Suprapubic skin (tissue), 4 donors: ENCODE data around the gene IGSF9. TPM values are rescaled to one million over a fixed set of nuclear protein-coding genes. Genes with fewer than 3 reads are reported as not detected.

Source experiments
- DNase-seq, 2 donors: peaks; one replicate each; pipeline ENCODE4 v3.0.0-alpha.2; 2019; ENCODE audit warnings: low spot score in 2 of 2
- H3K27ac ChIP-seq: fragments of 200-600 bp; sonication (generic); one replicate; pipeline ENCODE4 v1.5.1; 2019
- H3K27me3 ChIP-seq: fragments of 200-600 bp; sonication (generic); one replicate; pipeline ENCODE4 v1.5.1; 2019
- H3K36me3 ChIP-seq: fragments of 200-600 bp; sonication (generic); one replicate; pipeline ENCODE4 v1.5.1; 2019
- H3K4me1 ChIP-seq: fragments of 200-600 bp; sonication (generic); one replicate; pipeline ENCODE4 v1.5.1; 2019
- H3K4me3 ChIP-seq: fragments of 200-600 bp; sonication (generic); one replicate; pipeline ENCODE4 v1.5.1; 2019; ENCODE audit warnings: mild to moderate bottlenecking
- H3K9me3 ChIP-seq: fragments of 200-600 bp; sonication (generic); one replicate; pipeline ENCODE4 v1.5.1; 2019
- CTCF ChIP-seq, 2 donors: fragments of 200-600 bp in 1 of 2; fragments of 450-650 bp in 1 of 2; sonication (generic) in 1 of 2; IDR thresholded peaks; one replicate each; pipeline ENCODE4 v1.5.1; 2016 to 2019; ENCODE audit warnings: antibody characterized with exemption in 2 of 2, mild to moderate bottlenecking in 1 of 2, moderate library complexity in 1 of 2
- EP300 ChIP-seq: sonication (generic); formaldehyde crosslinking; IDR thresholded peaks from one replicate; pipeline ENCODE4 v1.6.1; 2017; ENCODE audit warnings: antibody characterized with exemption
- POLR2A ChIP-seq, 2 donors: fragments of 450-650 bp; IDR thresholded peaks; one replicate each; pipeline ENCODE4 v1.6.1; 2017; ENCODE audit warnings: antibody characterized with exemption in 2 of 2, mild to moderate bottlenecking in 2 of 2, moderate library complexity in 2 of 2
- POLR2AphosphoS5 ChIP-seq, 3 donors: sonication (generic); formaldehyde crosslinking; IDR thresholded peaks; one replicate each; pipeline ENCODE4 v1.6.1; 2017; ENCODE audit warnings: antibody characterized with exemption in 3 of 3
- WGBS: methylation state at CpG from one replicate; pipeline ENCODE4 v1.1.5; 2018; 5-methylcytosine and 5-hydroxymethylcytosine counted together
- total RNA-seq, 4 donors: library from RNA; depleted of rRNA; stranded (reverse); fragments of >200 nt; gene quantifications; one replicate each; pipeline ENCODE4 v1.1.0, GENCODE V29; 2016

IGSF9 gene
- total RNA-seq, 4 donors from 2014 or later: 26.1 to 44.1 (median 28.4) TPM

- no peak overlapping the region for H3K4me3 ChIP-seq
- H3K36me3 ChIP-seq: no peaks in the 10 kb centered on the region
- no peaks in the 10 kb centered on the region for H3K9me3 ChIP-seq
- no peak overlapping the region for H3K27ac ChIP-seq
- DNase-seq: peak in 1 of 2 donors; percentile 45
- H3K4me1 ChIP-seq: peaks cover 22% of the 10 kb centered on the region
- peaks cover 5% of the 10 kb centered on the region for H3K27me3 ChIP-seq
- TF ChIP-seq CTCF (IDR thresholded peaks at IDR 0.05) (no peak), EP300 (no peak), POLR2AphosphoS5 (IDR thresholded peaks at IDR 0.05) (no peak), POLR2A (IDR thresholded peaks at IDR 0.05) (no peak)
- WGBS: 82% methylated on average over 1 of the region's 1 CpG
Measured at GRCh38 chr1:159951551-159951950, 6.1 kb upstream of the IGSF9 start.

GRCh38 chr1:159951016-159951415 is 5.6 kb upstream of the IGSF9 start:
- no peak overlapping the region for H3K4me3 ChIP-seq
- H3K27me3 ChIP-seq: peaks cover 5% of the 10 kb centered on the region
- H3K27ac ChIP-seq: no peak overlapping the region
- WGBS: 72% methylated on average over 2 of the region's 2 CpGs
- H3K9me3 ChIP-seq: no peaks in the 10 kb centered on the region
- H3K36me3 ChIP-seq: no peaks in the 10 kb centered on the region
- TF ChIP-seq POLR2A (IDR thresholded peaks at IDR 0.05) (no peak), EP300 (no peak), POLR2AphosphoS5 (IDR thresholded peaks at IDR 0.05) (no peak)
- DNase-seq: no peak
- peaks cover 28% of the 10 kb centered on the region for H3K4me1 ChIP-seq

- H3K4me3 ChIP-seq: no peak overlapping the region
- 78% methylated on average over 4 of the region's 4 CpGs for WGBS
- H3K9me3 ChIP-seq: no peaks in the 10 kb centered on the region
- peaks cover 38% of the 10 kb centered on the region for H3K4me1 ChIP-seq
- peaks cover 5% of the 10 kb centered on the region for H3K27me3 ChIP-seq
- no peak overlapping the region for H3K27ac ChIP-seq
- DNase-seq: peak in 1 of 2 donors; percentile 62
- H3K36me3 ChIP-seq: no peaks in the 10 kb centered on the region
- TF ChIP-seq POLR2A (IDR thresholded peaks at IDR 0.05) (no peak), EP300 (no peak), CTCF (IDR thresholded peaks at IDR 0.05) (no peak), POLR2AphosphoS5 (IDR thresholded peaks at IDR 0.05) (no peak)
Measured at GRCh38 chr1:159949981-159950381, 4.6 kb upstream of the IGSF9 start.

GRCh38 chr1:159949123-159949522 is 3.7 kb upstream of the IGSF9 start:
- Histone ChIP-seq H3K36me3 (no peaks in the 10 kb centered on the region), H3K9me3 (no peaks in the 10 kb centered on the region), H3K27me3 (peaks cover 5% of the 10 kb centered on the region), H3K4me3 (no peak overlapping the region), H3K4me1 (peaks cover 47% of the 10 kb centered on the region), H3K27ac (no peak overlapping the region)
- 51% methylated on average over 6 of the region's 6 CpGs for WGBS
- TF ChIP-seq EP300: no peak
- TF ChIP-seq POLR2A (IDR thresholded peaks at IDR 0.05): no peak
- TF ChIP-seq POLR2AphosphoS5 (IDR thresholded peaks at IDR 0.05): no peak
- no peak for TF ChIP-seq CTCF (IDR thresholded peaks at IDR 0.05)
- peak in 1 of 2 donors; percentile 60 for DNase-seq

- no peak for DNase-seq
- TF ChIP-seq POLR2A (IDR thresholded peaks at IDR 0.05): no peak
- TF ChIP-seq CTCF (IDR thresholded peaks at IDR 0.05): no peak
- TF ChIP-seq EP300: no peak
- TF ChIP-seq POLR2AphosphoS5 (IDR thresholded peaks at IDR 0.05): no peak
- no peaks in the 10 kb centered on the region for H3K36me3 ChIP-seq
- H3K27me3 ChIP-seq: peaks cover 4% of the 10 kb centered on the region
- H3K27ac ChIP-seq: no peak overlapping the region
- no peaks in the 10 kb centered on the region for H3K9me3 ChIP-seq
- peaks cover 59% of the 10 kb centered on the region for H3K4me1 ChIP-seq
- 75% methylated on average over 1 of the region's 1 CpG for WGBS
- no peak overlapping the region for H3K4me3 ChIP-seq
Measured at GRCh38 chr1:159947942-159948341, 2.5 kb upstream of the IGSF9 start.
